Activated T-cell treated with anti-CD3 and anti-CD28 coated beads, Interleukin-2, amount 50 U/mL, for 72 hours (primary cell): ENCODE data around the gene RFX7. TPM values are rescaled to one million over a fixed set of nuclear protein-coding genes. Genes with fewer than 3 reads are reported as not detected.
"Not testable (repeated sequence)": the region's sequence is repeated elsewhere in the genome, so short reads cannot be mapped to it uniquely, and the experiment has no call there.

Experiments
- ATAC-seq, 2 donors: fragments of 150-1000 bp; cut with Tn5 transposase; replicated peaks in 1 of 2; 2 replicates each; pipeline ENCODE4 v1.10.0; 2021; ENCODE audit warnings: moderate library complexity in 2 of 2, mild to moderate bottlenecking in 1 of 2
- DNase-seq, 2 donors: peaks; one replicate each; pipeline ENCODE4 v3.0.0; 2021 to 2022; ENCODE audit warnings: mixed read lengths in 1 of 2
- H3K27ac Mint-ChIP-seq: one replicate; pipeline ENCODE4 v1.8.0; 2022; ENCODE audit warnings: mild to moderate bottlenecking, moderate library complexity, mixed read lengths
- H3K27me3 Mint-ChIP-seq: one replicate; pipeline ENCODE4 v1.8.0; 2022; ENCODE audit warnings: low read depth, mixed read lengths
- H3K36me3 Mint-ChIP-seq, 2 donors: one replicate each; pipeline ENCODE4 v1.8.0; 2022; ENCODE audit warnings: mixed read lengths in 2 of 2, mild to moderate bottlenecking in 1 of 2; ENCODE audit not compliant: insufficient read depth in 2 of 2
- H3K4me1 Mint-ChIP-seq: one replicate; pipeline ENCODE4 v1.8.0; 2022; ENCODE audit warnings: low read depth, mixed read lengths
- H3K4me3 Mint-ChIP-seq, 2 donors: one replicate each; pipeline ENCODE4 v1.8.0; 2022; ENCODE audit warnings: mild to moderate bottlenecking in 2 of 2, mixed read lengths in 2 of 2, moderate library complexity in 2 of 2
- H3K9me3 Mint-ChIP-seq, 2 donors: one replicate each; pipeline ENCODE4 v1.8.0; 2022; ENCODE audit warnings: mixed read lengths in 2 of 2
- total RNA-seq, 2 donors: library from RNA; stranded (reverse); gene quantifications; one replicate each; pipeline ENCODE4 v1.2.3, GENCODE V29; 2022

Gene RFX7
- total RNA-seq, result 10 to 100 TPM; 37.3 to 44.4 TPM

DNA sequence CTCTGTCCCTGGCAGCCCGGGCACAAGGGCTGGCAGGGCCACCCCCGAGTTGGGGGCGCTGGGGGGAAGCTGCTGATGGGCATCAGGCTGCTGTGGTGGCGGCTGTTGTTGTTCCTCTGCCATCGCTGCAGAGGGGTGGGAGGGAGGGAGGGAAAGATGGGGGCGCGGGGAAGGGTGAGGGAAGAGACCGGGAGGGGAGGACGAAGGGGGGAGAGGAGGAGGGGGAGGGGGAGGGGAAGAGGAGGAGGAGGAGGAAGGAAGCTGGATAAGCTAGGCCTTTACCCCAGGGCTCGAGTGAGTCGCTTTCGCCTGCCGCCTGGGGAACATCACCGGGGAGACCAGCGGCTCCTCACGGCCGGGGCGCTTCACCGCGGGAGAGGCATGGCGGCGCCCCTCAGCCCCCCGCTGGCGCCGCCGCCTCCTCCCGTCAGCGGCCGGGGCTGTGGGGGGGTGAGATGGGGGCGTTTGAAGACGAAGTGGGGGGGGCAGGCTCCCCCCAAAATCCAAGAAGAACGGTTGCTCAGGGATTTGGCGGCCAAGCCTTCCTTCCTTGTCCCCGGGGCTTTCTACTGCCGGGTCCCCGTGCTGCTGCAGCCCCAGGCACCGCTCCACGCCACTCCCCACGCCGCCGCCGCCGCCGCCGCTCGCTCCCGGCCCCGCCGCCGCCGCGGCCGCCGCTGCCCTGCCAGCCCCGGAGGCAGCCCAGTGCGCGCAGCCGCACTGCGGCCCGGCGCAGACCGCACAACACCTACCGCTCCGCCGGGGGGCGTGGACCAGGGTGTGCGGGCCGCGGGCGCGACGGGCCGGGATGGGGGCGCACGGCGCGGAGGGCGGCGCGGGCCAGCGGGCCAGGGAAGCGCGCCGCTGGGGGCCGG is at the start of gene RFX7:
Gene RFX7 (minus strand): TSS at position 717 of the 875 bp plus-strand sequence. CDS start 594 bp downstream, at position 123.
- Mint-ChIP-seq H3K4me3 (peak within 1 kb of the TSS; percentile 89 to 90), H3K27me3 (no peaks in the 10 kb centered on the region), H3K4me1 (peaks cover 47% of the 10 kb centered on the region), H3K9me3 (no peaks in the 10 kb centered on the region), H3K27ac (peak within 1 kb of the TSS; percentile 90), H3K36me3 (peaks cover 3 to 9% of the 10 kb centered on the region in 2 donors)
- DNase-seq (peak; percentile 85 to 89), ATAC-seq (peak; percentile 82 to 84)

DNA sequence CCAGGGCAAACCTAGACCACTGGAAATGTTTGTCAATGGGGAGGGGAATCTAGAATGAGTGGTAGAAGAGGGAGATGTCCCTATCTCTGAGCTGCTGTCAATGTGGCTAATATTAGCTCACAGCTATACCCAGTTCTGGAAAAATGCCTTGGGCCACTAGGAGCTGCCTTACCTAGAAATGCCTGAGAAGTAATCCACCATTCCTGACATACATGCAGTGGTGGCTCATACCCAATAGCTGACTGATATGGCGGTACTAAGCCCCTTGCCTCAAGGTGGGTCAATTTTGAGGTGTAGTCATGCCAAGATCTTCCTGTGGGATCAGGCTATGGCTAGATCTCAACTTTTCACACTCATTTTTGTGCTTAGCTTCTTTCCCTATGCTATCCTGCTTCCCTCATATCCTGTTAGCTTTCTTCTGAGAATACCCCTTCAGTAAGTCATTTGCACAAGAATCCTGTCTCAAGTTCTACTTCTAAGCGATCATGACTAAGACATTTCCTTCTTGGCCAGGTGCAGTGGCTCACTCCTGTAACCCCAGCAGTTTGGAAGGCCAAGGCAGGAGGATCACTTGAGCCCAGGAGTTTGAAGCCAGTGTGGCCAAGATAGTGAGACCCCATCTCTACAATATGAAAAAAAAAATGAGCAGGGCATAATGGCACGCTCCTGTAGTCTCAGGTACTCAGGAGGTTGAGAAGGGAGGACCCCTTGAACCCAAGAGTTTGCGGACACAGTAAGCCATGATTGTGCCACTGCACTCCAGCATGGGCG is 49.1 kb upstream of the RFX7 start:
- Mint-ChIP-seq H3K27me3 (no peaks in the 10 kb centered on the region), H3K36me3 (peaks cover 4 to 6% of the 10 kb centered on the region in 2 donors), H3K27ac (no peak overlapping the region), H3K4me3 (no peak overlapping the region), H3K9me3 (peaks cover 9% of the 10 kb centered on the region in 2 donors), H3K4me1 (no peaks in the 10 kb centered on the region)
- ATAC-seq (no peak), DNase-seq (no peak)

DNA sequence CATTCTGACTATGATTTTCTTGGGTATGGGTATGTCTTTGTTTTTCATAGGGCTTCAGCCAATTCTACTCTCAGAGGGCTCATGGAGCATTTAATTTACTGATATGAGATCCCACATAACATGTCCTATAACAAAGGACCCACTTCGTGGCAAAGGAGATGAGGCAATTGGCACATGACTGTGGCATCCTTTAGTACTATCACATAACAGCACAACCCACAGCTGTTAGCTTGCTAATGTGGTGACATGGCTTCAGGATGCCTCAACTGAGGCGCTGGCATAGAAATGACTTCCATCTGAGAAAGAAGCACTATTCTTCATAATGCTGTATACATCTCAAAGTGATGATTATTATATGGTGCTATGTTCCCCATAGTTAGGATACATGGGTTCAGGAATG is 48.1 kb upstream of the RFX7 start:
- no peak for ATAC-seq
- H3K36me3 Mint-ChIP-seq, result peaks cover 4 to 6% of the 10 kb centered on the region in 2 donors
- no peaks in the 10 kb centered on the region for H3K4me1 Mint-ChIP-seq

DNA sequence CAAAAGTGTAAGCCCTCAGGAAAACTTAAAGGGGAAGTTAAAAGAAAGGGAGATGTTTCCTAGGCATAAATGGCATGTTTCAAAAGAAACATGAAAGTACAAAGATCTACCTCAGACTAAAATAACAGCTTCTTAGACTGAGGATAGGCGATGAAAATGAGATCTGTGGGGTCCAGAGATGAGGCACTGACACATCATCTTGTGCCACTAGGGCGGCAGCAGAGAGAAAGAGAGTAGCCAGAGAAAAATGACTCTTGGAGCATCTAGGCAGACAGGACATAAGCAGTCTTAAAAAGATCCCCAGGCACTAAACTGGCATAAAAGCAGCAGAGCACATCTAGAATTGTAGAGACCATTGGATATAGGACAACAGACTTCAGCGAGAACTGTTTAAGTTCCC is 42.5 kb upstream of the RFX7 start:
- peaks cover 4 to 6% of the 10 kb centered on the region in 2 donors for H3K36me3 Mint-ChIP-seq
- no peak overlapping the region for H3K27ac Mint-ChIP-seq
- peaks cover 9% of the 10 kb centered on the region in 2 donors for H3K9me3 Mint-ChIP-seq
- H3K4me3 Mint-ChIP-seq, result no peak overlapping the region
- no peak for ATAC-seq
- DNase-seq, result peak; percentile 2 to 6
- H3K27me3 Mint-ChIP-seq, result peaks cover 6% of the 10 kb centered on the region
- no peaks in the 10 kb centered on the region for H3K4me1 Mint-ChIP-seq

More for the DNA sequence above, 48.1 kb upstream of the RFX7 start:
- peaks cover 9% of the 10 kb centered on the region in 2 donors for H3K9me3 Mint-ChIP-seq
- no peak overlapping the region for H3K4me3 Mint-ChIP-seq
- DNase-seq, result no peak
- H3K27ac Mint-ChIP-seq, result no peak overlapping the region
- no peaks in the 10 kb centered on the region for H3K27me3 Mint-ChIP-seq

GRCh38 chr15:56281145-56281544 is 37.5 kb upstream of the RFX7 start:
- no peak overlapping the region for H3K27ac Mint-ChIP-seq
- peaks cover 3% of the 10 kb centered on the region for H3K27me3 Mint-ChIP-seq
- H3K9me3 Mint-ChIP-seq, result peaks cover 3 to 9% of the 10 kb centered on the region in 2 donors
- no peak overlapping the region for H3K4me3 Mint-ChIP-seq
- peaks cover 1 to 3% of the 10 kb centered on the region in 2 donors for H3K36me3 Mint-ChIP-seq
- DNase-seq (no peak), ATAC-seq (no peak)
- H3K4me1 Mint-ChIP-seq, result no peaks in the 10 kb centered on the region

DNA sequence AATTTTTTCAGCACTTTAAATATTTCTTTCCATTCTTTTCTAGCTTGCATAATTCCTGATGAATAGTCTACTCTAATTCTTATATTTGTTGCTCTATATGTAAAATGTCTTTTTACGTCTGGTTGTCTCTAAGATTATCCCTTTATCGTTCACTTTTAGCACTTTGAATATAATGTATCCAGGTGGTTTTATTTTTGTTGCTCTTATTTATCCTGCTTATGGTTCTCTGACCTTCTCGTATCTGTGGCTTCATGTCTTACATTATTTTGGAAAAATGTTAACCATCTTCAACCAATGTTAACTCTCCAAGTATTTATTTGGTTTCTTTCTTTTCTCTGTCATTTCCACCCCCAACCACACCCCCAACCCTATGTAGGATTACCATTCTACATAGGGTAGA is 30.0 kb upstream of the RFX7 start:
- ATAC-seq, result no peak
- H3K4me3 Mint-ChIP-seq, result no peak overlapping the region

DNA sequence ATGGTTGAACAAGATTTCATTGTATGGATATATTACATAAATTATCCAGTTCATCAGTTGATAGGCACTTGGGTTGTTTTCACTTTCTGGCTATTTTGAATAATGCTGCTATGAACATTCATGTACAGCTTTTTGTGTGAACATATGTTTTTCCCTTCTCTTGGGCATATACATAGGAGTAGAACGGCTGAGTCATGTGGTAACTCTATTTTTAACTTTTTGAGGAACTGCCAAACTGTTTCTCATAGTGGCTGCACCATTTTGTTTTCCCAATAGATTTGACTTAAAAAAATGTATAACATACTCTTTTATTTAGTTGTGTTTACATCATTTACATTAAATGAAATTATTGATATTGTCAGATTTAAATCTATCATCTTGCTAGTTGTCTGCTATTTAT is 28.8 kb upstream of the RFX7 start:
- H3K4me3 Mint-ChIP-seq, result no peak overlapping the region
- no peaks in the 10 kb centered on the region for H3K4me1 Mint-ChIP-seq
- peaks cover 4 to 7% of the 10 kb centered on the region in 2 donors for H3K36me3 Mint-ChIP-seq
- peaks cover 6 to 18% of the 10 kb centered on the region in 2 donors for H3K9me3 Mint-ChIP-seq
- DNase-seq, result no peak
- ATAC-seq, result no peak
- H3K27ac Mint-ChIP-seq, result no peak overlapping the region
- no peaks in the 10 kb centered on the region for H3K27me3 Mint-ChIP-seq

More for the DNA sequence above, 30.0 kb upstream of the RFX7 start:
- no peak for DNase-seq
- no peak overlapping the region for H3K27ac Mint-ChIP-seq
- peaks cover 7 to 19% of the 10 kb centered on the region in 2 donors for H3K9me3 Mint-ChIP-seq
- peaks cover 5 to 9% of the 10 kb centered on the region in 2 donors for H3K36me3 Mint-ChIP-seq
- no peaks in the 10 kb centered on the region for H3K27me3 Mint-ChIP-seq
- no peaks in the 10 kb centered on the region for H3K4me1 Mint-ChIP-seq

DNA sequence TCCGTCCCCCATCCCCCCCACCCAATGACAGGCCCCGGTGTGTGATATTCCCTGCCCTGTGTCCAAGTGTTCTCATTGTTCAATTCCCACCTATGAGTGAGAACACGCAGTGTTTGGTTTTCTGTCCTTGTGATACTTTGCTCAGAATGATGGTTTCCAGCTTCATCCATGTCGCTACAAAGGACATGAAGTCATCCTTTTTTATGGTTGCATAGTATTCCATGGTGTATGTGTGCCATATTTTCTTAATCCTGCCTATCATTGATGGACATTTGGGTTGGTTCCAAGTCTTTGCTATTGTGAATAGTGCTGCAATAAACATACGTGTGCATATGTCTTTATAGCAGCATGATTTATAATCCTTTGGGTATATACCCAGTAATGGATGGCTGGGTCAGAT is 22.8 kb upstream of the RFX7 start:
- not testable (repeated sequence) for DNase-seq, H3K36me3 Mint-ChIP-seq, ATAC-seq, H3K4me3 Mint-ChIP-seq, H3K27me3 Mint-ChIP-seq, H3K4me1 Mint-ChIP-seq, H3K27ac Mint-ChIP-seq
- peaks cover 6 to 12% of the 10 kb centered on the region in 2 donors for H3K9me3 Mint-ChIP-seq

GRCh38 chr15:56261854-56262509 is 18.3 kb upstream of the RFX7 start:
- no peaks in the 10 kb centered on the region for H3K27me3 Mint-ChIP-seq
- no peak overlapping the region for H3K27ac Mint-ChIP-seq
- peaks cover 0 to 4% of the 10 kb centered on the region in 2 donors for H3K9me3 Mint-ChIP-seq
- no peaks in the 10 kb centered on the region for H3K36me3 Mint-ChIP-seq
- DNase-seq, result no peak
- no peak for ATAC-seq
- H3K4me3 Mint-ChIP-seq, result no peak overlapping the region
- H3K4me1 Mint-ChIP-seq, result no peaks in the 10 kb centered on the region

DNA sequence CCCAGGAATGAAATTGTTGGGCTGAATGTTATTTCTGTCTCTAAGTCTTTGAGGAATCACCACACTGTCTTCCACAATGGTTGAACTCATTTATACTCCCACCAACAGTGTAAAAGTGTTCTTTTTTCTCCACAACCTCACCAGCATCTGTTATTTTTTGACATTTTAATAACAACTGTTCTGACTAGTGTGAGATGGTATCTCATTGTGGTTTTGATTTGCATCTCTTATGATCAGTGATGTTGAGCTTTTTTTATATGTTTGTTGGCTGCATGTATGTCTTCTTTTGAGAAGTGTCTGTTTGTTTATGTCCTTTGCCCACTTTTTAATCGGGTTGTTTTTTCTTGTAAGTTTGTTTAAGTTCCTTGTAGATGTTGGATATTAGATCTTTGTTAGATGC is 13.6 kb upstream of the RFX7 start:
- not testable (repeated sequence) for DNase-seq, H3K4me1 Mint-ChIP-seq, H3K9me3 Mint-ChIP-seq, ATAC-seq, H3K4me3 Mint-ChIP-seq, H3K27ac Mint-ChIP-seq, H3K36me3 Mint-ChIP-seq
- peaks cover 16% of the 10 kb centered on the region for H3K27me3 Mint-ChIP-seq

- H3K4me3 Mint-ChIP-seq, result no peak overlapping the region
- DNase-seq (no peak), ATAC-seq (no peak)
Observed at GRCh38 chr15:56254265-56254664, 10.6 kb upstream of the RFX7 start.

DNA sequence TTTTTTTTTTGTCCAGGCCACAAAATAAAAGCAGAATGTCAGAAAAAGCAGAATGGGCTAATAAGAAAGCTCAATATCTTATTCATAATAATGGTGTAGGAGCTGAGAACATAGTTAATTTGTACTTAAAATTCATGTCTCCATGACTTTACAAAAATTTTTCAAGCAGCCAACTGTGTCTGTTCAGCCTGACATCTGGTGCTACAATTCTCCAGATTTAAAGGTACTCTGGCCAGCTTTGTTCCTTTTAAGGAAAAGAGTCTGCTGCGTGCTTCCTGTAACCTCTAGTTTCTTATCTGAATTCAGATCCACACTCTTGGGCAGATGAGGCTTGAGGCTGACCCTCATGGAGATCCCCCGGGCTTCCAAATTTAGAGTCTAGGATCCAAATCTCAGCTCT is 8.7 kb upstream of the RFX7 start:
- DNase-seq (no peak), ATAC-seq (no peak)
- no peak overlapping the region for H3K27ac Mint-ChIP-seq
- no peak overlapping the region for H3K4me3 Mint-ChIP-seq
- H3K36me3 Mint-ChIP-seq, result no peaks in the 10 kb centered on the region
- no peaks in the 10 kb centered on the region for H3K4me1 Mint-ChIP-seq
- peaks cover 22% of the 10 kb centered on the region for H3K27me3 Mint-ChIP-seq
- H3K9me3 Mint-ChIP-seq, result no peaks in the 10 kb centered on the region

More at GRCh38 chr15:56254265-56254664, 10.6 kb upstream of the RFX7 start:
- H3K36me3 Mint-ChIP-seq, result no peaks in the 10 kb centered on the region
- H3K9me3 Mint-ChIP-seq, result peaks cover 0 to 2% of the 10 kb centered on the region in 2 donors
- H3K4me1 Mint-ChIP-seq, result no peaks in the 10 kb centered on the region
- peaks cover 22% of the 10 kb centered on the region for H3K27me3 Mint-ChIP-seq
- no peak overlapping the region for H3K27ac Mint-ChIP-seq
